Astrocyte (in vitro differentiated cells and primary cell): ENCODE data around the gene COL6A3.

Experiments
- CTCF ChIP-seq: IDR thresholded peaks from 2 replicates; pipeline ENCODE4 v1.5.1; 2011; ENCODE audit warnings: low read depth, mild to moderate bottlenecking, inconsistent platforms, low read length, moderate library complexity; ENCODE audit not compliant: insufficient read depth
- EZH2 ChIP-seq: IDR thresholded peaks from 2 replicates; pipeline ENCODE4 v1.6.1; 2012; ENCODE audit warnings: mild to moderate bottlenecking, low read length, inconsistent platforms; ENCODE audit not compliant: insufficient read depth

GRCh38 chr2:237352279-237352845 is 61.6 kb downstream of the COL6A3 start:
- TF ChIP-seq CTCF (no peak), EZH2 (no peak)
